Ovary (tissue), 3 donors: ENCODE measurements around the gene GPR3.

ENCODE experiments used
- EP300 ChIP-seq: sonication (generic); formaldehyde crosslinking; IDR thresholded peaks from one replicate; pipeline ENCODE4 v1.6.1; 2017; ENCODE audit warnings: antibody characterized with exemption
- POLR2A ChIP-seq: fragments of 450-650 bp; IDR thresholded peaks from one replicate; pipeline ENCODE4 v1.6.1; 2017; ENCODE audit warnings: antibody characterized with exemption, mild to moderate bottlenecking, moderate library complexity
- TF ChIP-seq, protein P1 (sequence below), 3 donors: fragments of 450-650 bp in 2 of 3; fragments of 200-600 bp in 1 of 3; IDR thresholded peaks; one replicate each; pipeline versions ENCODE4 v1.5.1 to v1.8.0; 2016 to 2022; ENCODE audit warnings: antibody characterized with exemption in 3 of 3, mild to moderate bottlenecking in 1 of 3
- donor health status: DM: no; HTN: no; CAD: no.

- TF ChIP-seq POLR2A (no peak), EP300 (no peak)
- TF ChIP-seq, protein P1, sequence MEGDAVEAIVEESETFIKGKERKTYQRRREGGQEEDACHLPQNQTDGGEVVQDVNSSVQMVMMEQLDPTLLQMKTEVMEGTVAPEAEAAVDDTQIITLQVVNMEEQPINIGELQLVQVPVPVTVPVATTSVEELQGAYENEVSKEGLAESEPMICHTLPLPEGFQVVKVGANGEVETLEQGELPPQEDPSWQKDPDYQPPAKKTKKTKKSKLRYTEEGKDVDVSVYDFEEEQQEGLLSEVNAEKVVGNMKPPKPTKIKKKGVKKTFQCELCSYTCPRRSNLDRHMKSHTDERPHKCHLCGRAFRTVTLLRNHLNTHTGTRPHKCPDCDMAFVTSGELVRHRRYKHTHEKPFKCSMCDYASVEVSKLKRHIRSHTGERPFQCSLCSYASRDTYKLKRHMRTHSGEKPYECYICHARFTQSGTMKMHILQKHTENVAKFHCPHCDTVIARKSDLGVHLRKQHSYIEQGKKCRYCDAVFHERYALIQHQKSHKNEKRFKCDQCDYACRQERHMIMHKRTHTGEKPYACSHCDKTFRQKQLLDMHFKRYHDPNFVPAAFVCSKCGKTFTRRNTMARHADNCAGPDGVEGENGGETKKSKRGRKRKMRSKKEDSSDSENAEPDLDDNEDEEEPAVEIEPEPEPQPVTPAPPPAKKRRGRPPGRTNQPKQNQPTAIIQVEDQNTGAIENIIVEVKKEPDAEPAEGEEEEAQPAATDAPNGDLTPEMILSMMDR (IDR thresholded peaks at IDR 0.05) = no peak
Measured at GRCh38 chr1:27394925-27395324, 2.5 kb downstream of the GPR3 start.
